Measurements from ENCODE around the gene PRR23A. TPM values are rescaled to one million over a fixed set of nuclear protein-coding genes. Genes with fewer than 3 reads are reported as not detected.

Gene PRR23A
- total RNA-seq, 2 experiments from 2014 or later: not detected

DNA sequence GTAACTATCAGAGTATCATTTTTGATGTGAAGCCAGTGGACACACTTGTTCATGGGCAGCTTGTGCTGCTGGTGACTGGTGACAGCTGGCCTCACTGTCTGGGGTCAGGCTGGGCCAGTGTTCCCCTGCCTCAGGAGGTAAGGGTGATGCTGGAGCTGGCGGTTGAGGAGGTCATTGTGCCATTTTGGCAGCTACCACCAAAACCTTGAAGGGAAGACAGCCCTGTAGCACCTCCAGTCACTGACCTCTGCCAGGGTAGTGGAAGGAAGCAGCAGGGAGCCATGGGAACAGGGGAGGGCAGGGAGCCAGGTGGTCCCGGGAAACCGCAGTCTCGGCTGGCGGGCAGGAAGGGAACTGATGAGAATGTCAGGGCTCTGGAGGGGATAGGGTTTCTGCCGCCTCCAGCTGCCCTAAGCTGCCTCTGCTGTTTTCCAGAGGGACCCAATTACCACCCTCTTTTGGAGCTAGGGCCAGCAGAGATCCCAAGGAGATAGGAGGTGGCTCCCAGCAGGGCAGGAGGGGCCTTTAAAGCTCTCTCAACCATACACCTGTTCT, 34.2 kb downstream of the PRR23A start:
- Histone ChIP-seq H3K4me2 (ENCODE audit: low read length) (no peak overlapping the region), H4K20me1 (ENCODE audit: insufficient read depth, low read length) (no peaks in the 10 kb centered on the region), H3K4me3 (ENCODE audit: low read depth, low read length, poor library complexity, severe bottlenecking) (no peak overlapping the region), H3K36me3 (ENCODE audit: insufficient read depth, low read length) (no peaks in the 10 kb centered on the region), H3K9me3 (ENCODE audit: low read length) (no peaks in the 10 kb centered on the region), H3K4me1 (ENCODE audit: insufficient read depth, low read length, poor library complexity, severe bottlenecking) (no peaks in the 10 kb centered on the region), H3K27ac (ENCODE audit: low read depth, low read length, poor library complexity, severe bottlenecking) (no peak overlapping the region), H3K79me2 (ENCODE audit: insufficient read depth, low read depth, low read length) (no peaks in the 10 kb centered on the region), H2AFZ (ENCODE audit: low read length) (no peak overlapping the region), H3K9me2 (ENCODE audit: insufficient read depth, low read length) (no peaks in the 10 kb centered on the region)
- intact Hi-C loops (cut with micrococcal nuclease; ENCODE audit: unreplicated experiment): no loop called here
- POLR2A ChIA-PET: interaction anchor here (0.5 kb wide), 1 partner anchor 482 kb away, joined by 3 read pairs; no protein-coding TSS in a partner anchor
- no TSS peak for BruUV-seq (replicated peaks)
- CTCF ChIA-PET (ENCODE audit: unreplicated experiment): no interaction called here
- no peak for DNase-seq (ENCODE audit: low spot score)
- TF ChIP-seq, protein P1, sequence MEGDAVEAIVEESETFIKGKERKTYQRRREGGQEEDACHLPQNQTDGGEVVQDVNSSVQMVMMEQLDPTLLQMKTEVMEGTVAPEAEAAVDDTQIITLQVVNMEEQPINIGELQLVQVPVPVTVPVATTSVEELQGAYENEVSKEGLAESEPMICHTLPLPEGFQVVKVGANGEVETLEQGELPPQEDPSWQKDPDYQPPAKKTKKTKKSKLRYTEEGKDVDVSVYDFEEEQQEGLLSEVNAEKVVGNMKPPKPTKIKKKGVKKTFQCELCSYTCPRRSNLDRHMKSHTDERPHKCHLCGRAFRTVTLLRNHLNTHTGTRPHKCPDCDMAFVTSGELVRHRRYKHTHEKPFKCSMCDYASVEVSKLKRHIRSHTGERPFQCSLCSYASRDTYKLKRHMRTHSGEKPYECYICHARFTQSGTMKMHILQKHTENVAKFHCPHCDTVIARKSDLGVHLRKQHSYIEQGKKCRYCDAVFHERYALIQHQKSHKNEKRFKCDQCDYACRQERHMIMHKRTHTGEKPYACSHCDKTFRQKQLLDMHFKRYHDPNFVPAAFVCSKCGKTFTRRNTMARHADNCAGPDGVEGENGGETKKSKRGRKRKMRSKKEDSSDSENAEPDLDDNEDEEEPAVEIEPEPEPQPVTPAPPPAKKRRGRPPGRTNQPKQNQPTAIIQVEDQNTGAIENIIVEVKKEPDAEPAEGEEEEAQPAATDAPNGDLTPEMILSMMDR (conservative IDR thresholded peaks at IDR 0.05; ENCODE audit: low read length): no peak
- no peak for TF ChIP-seq EZH2phosphoT487 (IDR thresholded peaks at IDR 0.05; ENCODE audit: borderline replicate concordance, low read depth, low read length)

DNA sequence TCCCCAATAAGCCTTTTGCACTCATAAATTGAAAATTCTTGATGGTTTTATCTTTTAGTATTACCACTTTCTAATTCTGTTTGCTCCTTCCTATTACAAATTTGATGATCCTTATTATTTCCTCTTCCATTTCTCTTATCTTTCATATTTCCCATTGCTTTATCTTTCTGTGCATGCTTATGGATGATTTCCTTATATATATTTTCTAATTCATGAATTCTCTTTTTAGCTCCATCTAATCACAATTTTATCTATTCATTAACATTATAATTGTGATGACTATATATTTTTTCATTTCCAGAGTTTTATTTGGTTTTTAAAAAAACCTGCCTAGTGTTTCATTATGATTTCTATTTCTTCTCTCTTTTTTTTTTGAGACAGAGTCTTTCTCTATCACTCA, 41.1 kb downstream of the PRR23A start:
- no peak for DNase-seq (ENCODE audit: low spot score)
- Histone ChIP-seq H3K4me1 (ENCODE audit: insufficient read depth, low read length, poor library complexity, severe bottlenecking) (no peaks in the 10 kb centered on the region), H3K36me3 (ENCODE audit: insufficient read depth, low read length) (no peaks in the 10 kb centered on the region), H3K9me2 (ENCODE audit: insufficient read depth, low read length) (no peaks in the 10 kb centered on the region), H3K79me2 (ENCODE audit: insufficient read depth, low read depth, low read length) (no peaks in the 10 kb centered on the region), H4K20me1 (ENCODE audit: insufficient read depth, low read length) (no peaks in the 10 kb centered on the region), H3K27ac (ENCODE audit: low read depth, low read length, poor library complexity, severe bottlenecking) (no peak overlapping the region), H2AFZ (ENCODE audit: low read length) (no peak overlapping the region), H3K9me3 (ENCODE audit: low read length) (peaks cover 8% of the 10 kb centered on the region), H3K4me2 (ENCODE audit: low read length) (no peak overlapping the region), H3K4me3 (ENCODE audit: low read depth, low read length, poor library complexity, severe bottlenecking) (no peak overlapping the region)
- no peak for TF ChIP-seq EZH2phosphoT487 (IDR thresholded peaks at IDR 0.05; ENCODE audit: borderline replicate concordance, low read depth, low read length)
- TF ChIP-seq, protein P1 (conservative IDR thresholded peaks at IDR 0.05; ENCODE audit: low read length): no peak
- BruUV-seq (replicated peaks): no TSS peak
- intact Hi-C loops (cut with micrococcal nuclease; ENCODE audit: unreplicated experiment): no loop called here
- ChIA-PET POLR2A (no interaction called here), CTCF (ENCODE audit: unreplicated experiment) (no interaction called here)

DNA sequence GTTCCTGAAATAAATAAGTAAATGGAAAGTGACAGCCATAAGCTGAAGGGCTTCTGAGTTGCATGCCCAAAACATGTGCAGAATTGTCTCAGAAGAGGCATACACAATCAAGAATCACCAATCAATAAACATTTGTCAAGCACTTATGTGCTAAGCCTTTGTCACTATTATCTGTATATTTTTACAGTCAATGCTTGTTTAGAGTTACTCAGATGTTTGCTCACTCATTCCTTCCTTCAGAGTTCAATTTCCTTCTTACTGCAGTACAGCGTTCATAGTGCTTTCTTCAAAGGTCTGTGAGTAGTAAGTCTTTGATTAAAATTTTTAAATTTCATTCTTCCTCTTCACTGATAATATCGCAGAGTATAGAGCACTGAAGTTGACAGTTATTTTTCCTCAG, 41.8 kb downstream of the PRR23A start:
- Histone ChIP-seq H3K4me3 (ENCODE audit: low read depth, low read length, poor library complexity, severe bottlenecking) (no peak overlapping the region), H3K4me1 (ENCODE audit: insufficient read depth, low read length, poor library complexity, severe bottlenecking) (no peaks in the 10 kb centered on the region), H2AFZ (ENCODE audit: low read length) (no peak overlapping the region), H4K20me1 (ENCODE audit: insufficient read depth, low read length) (no peaks in the 10 kb centered on the region), H3K9me2 (ENCODE audit: insufficient read depth, low read length) (no peaks in the 10 kb centered on the region), H3K4me2 (ENCODE audit: low read length) (no peak overlapping the region), H3K9me3 (ENCODE audit: low read length) (peaks cover 8% of the 10 kb centered on the region), H3K79me2 (ENCODE audit: insufficient read depth, low read depth, low read length) (no peaks in the 10 kb centered on the region), H3K36me3 (ENCODE audit: insufficient read depth, low read length) (no peaks in the 10 kb centered on the region), H3K27ac (ENCODE audit: low read depth, low read length, poor library complexity, severe bottlenecking) (no peak overlapping the region)
- DNase-seq (ENCODE audit: low spot score): no peak
- BruUV-seq (replicated peaks): no TSS peak
- intact Hi-C loops (cut with micrococcal nuclease; ENCODE audit: unreplicated experiment): no loop called here
- CTCF ChIA-PET (ENCODE audit: unreplicated experiment): no interaction called here
- TF ChIP-seq, protein P1 (conservative IDR thresholded peaks at IDR 0.05; ENCODE audit: low read length): no peak
- no peak for TF ChIP-seq EZH2phosphoT487 (IDR thresholded peaks at IDR 0.05; ENCODE audit: borderline replicate concordance, low read depth, low read length)
- POLR2A ChIA-PET: interaction anchor here (0.7 kb wide), 1 partner anchor 580 kb away, joined by 3 read pairs; no protein-coding TSS in a partner anchor

All from OCI-LY7 (cell line).